IMR-90 (cell line): ENCODE data around the gene MAP3K13. TPM values are rescaled to one million over a fixed set of nuclear protein-coding genes. Genes with fewer than 3 reads are reported as not detected.

ENCODE experiments used
- ATAC-seq: fragments of 200-7000 bp; cut with Tn5 transposase; 2 replicates; pipeline ENCODE4 v1.9.1; 2020; ENCODE audit warnings: low read depth, mild to moderate bottlenecking, moderate library complexity
- BruUV-seq: library from RNA; stranded (reverse); fragments of 400-500 nt; replicated peaks from 2 replicates; lab custom pipeline; 2021; lab: Mats Ljungman, UMichigan
- CTCF ChIA-PET: fragments of 300-600 bp; formaldehyde crosslinking; extraction: SDS; loops from one replicate; lab custom pipeline; 2021; ENCODE audit warnings: antibody characterized with exemption; lab: Yijun Ruan, JAX
- POLR2A ChIA-PET: fragments of 300-600 bp; sonication (Branson Sonifier 250); formaldehyde crosslinking; loops from one replicate; lab custom pipeline; 2022; ENCODE audit warnings: antibody characterized with exemption; ENCODE audit not compliant: unreplicated experiment; lab: Charles Lee
- DNase-seq: peaks from one replicate; pipeline ENCODE4 v3.0.0; 2013
- H2AFZ ChIP-seq: replicated peaks from 2 replicates; pipeline ENCODE3; 2013; ENCODE audit warnings: low read length, mild to moderate bottlenecking; ENCODE audit not compliant: poor library complexity
- H2AK5ac ChIP-seq: 2 replicates; pipeline ENCODE4 v1.6.1; 2013; ENCODE audit warnings: low read depth, low read length, inconsistent platforms
- H2AK9ac ChIP-seq: replicated peaks from 2 replicates; pipeline ENCODE3; 2013; ENCODE audit warnings: mild to moderate bottlenecking, low read depth, low read length, moderate library complexity; ENCODE audit not compliant: poor library complexity
- H2BK120ac ChIP-seq: 2 replicates; pipeline ENCODE4 v1.6.1; 2013; ENCODE audit warnings: low read depth, low read length, inconsistent platforms
- H2BK15ac ChIP-seq: 3 replicates; pipeline ENCODE4 v1.6.1; 2013; ENCODE audit warnings: low read depth, low read length, inconsistent platforms
- H2BK20ac ChIP-seq: 2 replicates; pipeline ENCODE4 v1.6.1; 2013; ENCODE audit warnings: low read depth, mild to moderate bottlenecking, inconsistent platforms, low read length, moderate library complexity
- H2BK5ac ChIP-seq: 2 replicates; pipeline ENCODE4 v1.6.1; 2013; ENCODE audit warnings: mild to moderate bottlenecking, low read depth, low read length, inconsistent platforms; ENCODE audit not compliant: poor library complexity, severe bottlenecking
- H3K14ac ChIP-seq: replicated peaks from 2 replicates; pipeline ENCODE4 v1.6.1; 2013; ENCODE audit warnings: low read depth, low read length, inconsistent platforms
- H3K18ac ChIP-seq: 2 replicates; pipeline ENCODE4 v1.6.1; 2013; ENCODE audit warnings: low read depth, low read length, control low read depth
- H3K23ac ChIP-seq: 2 replicates; pipeline ENCODE4 v1.6.1; 2013; ENCODE audit warnings: low read depth, low read length, inconsistent platforms
- H3K27ac ChIP-seq: 2 replicates; pipeline ENCODE4 v1.5.1; 2013; ENCODE audit warnings: mild to moderate bottlenecking, control low read depth, low read length; ENCODE audit not compliant: insufficient read depth
- H3K27me3 ChIP-seq: 2 replicates; pipeline ENCODE4 v1.6.1; 2013; ENCODE audit warnings: low read length; ENCODE audit not compliant: control insufficient read depth, insufficient read depth
- H3K36me3 ChIP-seq: 2 replicates; pipeline ENCODE4 v1.6.1; 2013; ENCODE audit warnings: low read length, mixed read lengths; ENCODE audit not compliant: control insufficient read depth, insufficient read depth
- H3K4ac ChIP-seq: 2 replicates; pipeline ENCODE4 v1.6.1; 2013; ENCODE audit warnings: low read depth, low read length, inconsistent platforms
- H3K4me1 ChIP-seq: 2 replicates; pipeline ENCODE4 v1.6.1; 2013; ENCODE audit warnings: low read length, mixed read lengths; ENCODE audit not compliant: control insufficient read depth, insufficient read depth
- H3K4me2 ChIP-seq: 2 replicates; pipeline ENCODE4 v1.6.1; 2013; ENCODE audit warnings: low read depth, mild to moderate bottlenecking, control low read depth, low read length, moderate library complexity
- H3K4me3 ChIP-seq: 2 replicates; pipeline ENCODE4 v1.5.1; 2013; ENCODE audit warnings: low read depth, mild to moderate bottlenecking, control low read depth, low read length, moderate library complexity; ENCODE audit not compliant: insufficient read depth
- H3K56ac ChIP-seq: 2 replicates; pipeline ENCODE4 v1.6.1; 2013; ENCODE audit warnings: low read length, inconsistent platforms; ENCODE audit not compliant: insufficient read depth; ENCODE audit errors: extremely low read depth
- H3K79me1 ChIP-seq, 2 experiments: 2 replicates each; pipeline ENCODE4 v1.6.1; 2013; ENCODE audit warnings: low read length in 2 of 2, inconsistent platforms in 1 of 2, low read depth in 1 of 2
- H3K9ac ChIP-seq: 2 replicates; pipeline ENCODE4 v1.6.1; 2013; ENCODE audit warnings: low read depth, low read length, control low read depth
- H3K9me1 ChIP-seq: 2 replicates; pipeline ENCODE4 v1.6.1; 2013; ENCODE audit warnings: low read length, inconsistent platforms; ENCODE audit not compliant: insufficient read depth
- H3K9me3 ChIP-seq: 2 replicates; pipeline ENCODE4 v1.6.1; 2013; ENCODE audit warnings: low read length; ENCODE audit not compliant: control insufficient read depth, insufficient read depth
- H4K20me1 ChIP-seq: 2 replicates; pipeline ENCODE4 v1.6.1; 2013; ENCODE audit warnings: low read length, inconsistent platforms; ENCODE audit not compliant: insufficient read depth
- H4K5ac ChIP-seq: 2 replicates; pipeline ENCODE4 v1.6.1; 2013; ENCODE audit warnings: mild to moderate bottlenecking, low read depth, low read length, control low read depth
- H4K8ac ChIP-seq, 2 experiments: 2 replicates each; pipeline ENCODE4 v1.6.1; 2013; ENCODE audit warnings: low read depth in 2 of 2, low read length in 2 of 2, control low read depth in 1 of 2, inconsistent platforms in 1 of 2
- H4K91ac ChIP-seq: 2 replicates; pipeline ENCODE4 v1.6.1; 2013; ENCODE audit warnings: low read depth, low read length, inconsistent platforms; ENCODE audit not compliant: insufficient read depth
- CEBPB ChIP-seq: IDR thresholded peaks from 2 replicates; pipeline ENCODE4 v1.6.1; 2012; ENCODE audit warnings: low read depth, low read length, improper control_type of control experiment
- CHD1 ChIP-seq: IDR thresholded peaks from 2 replicates; pipeline ENCODE4 v1.6.1; 2012; ENCODE audit warnings: low read depth, low read length, improper control_type of control experiment
- MAZ ChIP-seq: IDR thresholded peaks from 2 replicates; pipeline ENCODE4 v1.6.1; 2012; ENCODE audit warnings: low read depth, mild to moderate bottlenecking, low read length, improper control_type of control experiment, moderate library complexity, borderline replicate concordance
- RFX5 ChIP-seq: IDR thresholded peaks from 2 replicates; pipeline ENCODE4 v1.8.0; 2012; ENCODE audit warnings: low read depth, mild to moderate bottlenecking, low read length, moderate library complexity
- WGBS, 2 experiments: methylation state at CpG; one replicate each; pipeline versions ENCODE4 v1.1.5 to v1.1.7; 2013; ENCODE audit warnings: missing lambda C conversion rate in 2 of 2; ENCODE audit not compliant: insufficient read length in 1 of 2; ENCODE audit errors: extremely low coverage in 2 of 2; 5-methylcytosine and 5-hydroxymethylcytosine counted together
- dilution Hi-C: fragments of 300-500 bp; cut with HindIII; formaldehyde crosslinking; loops from one replicate; pipeline ENCODE4 v1.14.3; 2018; ENCODE audit warnings: low sequenced_read_pairs; ENCODE audit not compliant: unreplicated experiment
- in situ Hi-C: fragments of 300-500 bp; cut with MboI; formaldehyde crosslinking; loops from 3 replicates; pipeline ENCODE4 v1.14.3; 2019; ENCODE audit warnings: low sequenced_read_pairs, inconsistent platforms, mixed read lengths
- intact Hi-C: fragments of 100-400 bp; cut with micrococcal nuclease; formaldehyde crosslinking; loops from 2 replicates; pipeline ENCODE4 v1.10.0; 2022
- polyA plus RNA-seq, 3 experiments: library from polyadenylated mRNA; depleted of rRNA; stranded (reverse); fragments of >200 nt; gene quantifications; 2 replicates each; pipeline ENCODE4 v1.2.3, GENCODE V29; 2012; ENCODE audit warnings: low replicate concordance in 1 of 3
- total RNA-seq: library from RNA; depleted of rRNA; stranded (reverse); fragments of >200 nt; gene quantifications from 2 replicates; pipeline ENCODE4 v1.2.3, GENCODE V29; 2012

MAP3K13 gene
- total and polyA plus RNA-seq, 2 of the 4 experiments (the other 2 are of a cell fraction) = 9.9 to 17.6 TPM

DNA sequence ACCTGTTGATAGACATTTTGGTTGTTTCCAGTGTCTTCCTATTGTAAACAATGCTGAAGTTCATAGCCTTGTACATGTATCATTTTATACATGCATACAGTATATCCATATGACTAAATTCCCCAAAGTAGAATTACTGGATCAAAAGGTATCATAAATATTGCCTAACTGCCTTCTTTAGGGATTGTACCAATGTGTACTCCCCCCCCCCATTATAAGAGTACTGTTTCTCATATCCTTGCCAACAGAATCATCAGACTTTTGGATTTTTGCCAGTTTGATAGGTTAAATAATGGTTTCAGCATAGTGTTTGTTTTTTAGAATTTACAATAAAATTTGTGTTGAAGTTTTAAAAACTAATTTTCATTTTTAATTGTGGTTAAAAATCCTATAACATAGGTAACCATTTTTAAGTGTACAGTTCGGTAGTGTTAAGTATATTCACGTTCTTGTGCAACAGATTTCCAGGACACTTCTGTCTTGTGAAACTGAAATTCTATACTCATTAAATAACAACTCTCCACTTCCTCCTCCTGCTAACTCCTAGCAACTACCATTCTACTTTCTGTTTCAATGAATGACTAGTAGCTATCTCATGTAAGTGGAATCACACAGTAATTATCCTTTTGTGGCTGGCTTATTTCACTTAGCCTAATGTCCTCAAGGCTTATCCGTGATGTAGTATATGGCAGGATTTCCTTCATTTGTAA, 30.8 kb upstream of the MAP3K13 start:
- H3K4me2 ChIP-seq = peak overlapping the region; percentile 34; the same call in 1 of the 2 replicates
- no peak overlapping the region for H4K91ac ChIP-seq
- no peak overlapping the region for H3K4me3 ChIP-seq
- no peaks in the 10 kb centered on the region for H3K4me1 ChIP-seq
- no peak overlapping the region for H2BK15ac ChIP-seq
- ATAC-seq (peak; percentile 90), DNase-seq (peak; percentile 82)
- no peak for TF ChIP-seq CHD1
- TF ChIP-seq RFX5 = no peak
- no peak for TF ChIP-seq MAZ
- TF ChIP-seq CEBPB = peak; percentile 81
- WGBS, 2 experiments = no CpG with 5 or more reads among the region's 3 CpGs
- H3K56ac ChIP-seq = no peak overlapping the region
- H3K4ac ChIP-seq = no peak overlapping the region
- dilution Hi-C loops = no loop called here
- H3K9me3 ChIP-seq = no peaks in the 10 kb centered on the region
- BruUV-seq = no TSS peak
- H3K36me3 ChIP-seq = no peaks in the 10 kb centered on the region
- no peak overlapping the region for H3K18ac ChIP-seq
- H2BK120ac ChIP-seq = no peak overlapping the region
- no peak overlapping the region for H2AK9ac ChIP-seq
- H4K20me1 ChIP-seq = no peaks in the 10 kb centered on the region
- H3K27me3 ChIP-seq = no peaks in the 10 kb centered on the region
- H3K14ac ChIP-seq = no peak overlapping the region
- intact Hi-C loops = no loop called here
- no peak overlapping the region for H2AK5ac ChIP-seq
- H3K9ac ChIP-seq = no peak overlapping the region
- ChIA-PET POLR2A (no interaction called here), CTCF (no interaction called here)
- H3K27ac ChIP-seq = no peak overlapping the region
- H2AFZ ChIP-seq = no peak overlapping the region
- no peak overlapping the region for H4K8ac ChIP-seq
- no peak overlapping the region for H4K5ac ChIP-seq
- H3K79me1 ChIP-seq = no peaks in the 10 kb centered on the region
- peak overlapping the region; percentile 17 for H2BK5ac ChIP-seq
- no peak overlapping the region for H3K23ac ChIP-seq
- H3K9me1 ChIP-seq = peaks cover 2% of the 10 kb centered on the region; the same call in 1 of the 2 replicates
- in situ Hi-C loops = no loop called here
- no peak overlapping the region for H2BK20ac ChIP-seq
